Upper lobe of left lung (tissue), 6 donors: ENCODE results near the gene GFOD2. TPM values are rescaled to one million over a fixed set of nuclear protein-coding genes. Genes with fewer than 3 reads are reported as not detected.
A peak's percentile ranks its signal among the peaks of the same experiment; 100 is the strongest.
"Not testable (repeated sequence)": the region's sequence is repeated elsewhere in the genome, so short reads cannot be mapped to it uniquely, and the experiment has no call there.

Source experiments
- ATAC-seq, 2 donors: fragments of 200-7000 bp; cut with Tn5 transposase; one replicate each; pipeline ENCODE4 v1.9.1; 2022; ENCODE audit warnings: mild to moderate bottlenecking in 2 of 2, moderate library complexity in 2 of 2; ENCODE audit not compliant: low FRiP score in 2 of 2
- DNase-seq, 2 donors: peaks; one replicate each; pipeline ENCODE4 v3.0.0-alpha.2; 2019 to 2020
- H3K27ac ChIP-seq, 4 donors: fragments of 200-600 bp; sonication (generic); one replicate each; pipeline ENCODE4 v1.5.1; 2016 to 2019
- H3K27me3 ChIP-seq, 4 donors: fragments of 200-600 bp; sonication (generic); one replicate each; pipeline ENCODE4 v1.5.1; 2017 to 2019
- H3K36me3 ChIP-seq, 4 donors: fragments of 200-600 bp; sonication (generic); one replicate each; pipeline ENCODE4 v1.5.1; 2016 to 2019
- H3K4me1 ChIP-seq, 4 donors: fragments of 200-600 bp; sonication (generic); one replicate each; pipeline ENCODE4 v1.5.1; 2018 to 2019
- H3K4me3 ChIP-seq, 4 donors: fragments of 200-600 bp; sonication (generic); one replicate each; pipeline ENCODE4 v1.5.1; 2017 to 2019; ENCODE audit warnings: mild to moderate bottlenecking in 2 of 4, moderate library complexity in 1 of 4
- H3K9me3 ChIP-seq, 4 donors: fragments of 200-600 bp; sonication (generic); one replicate each; pipeline ENCODE4 v1.5.1; 2018 to 2019
- CTCF ChIP-seq, 6 experiments: fragments of 450-650 bp in 4 of 6; fragments of 200-600 bp in 2 of 6; sonication (generic) in 2 of 6; IDR thresholded peaks; one replicate each; pipeline ENCODE4 v1.5.1; 2016 to 2019; ENCODE audit warnings: antibody characterized with exemption in 6 of 6
- EP300 ChIP-seq, 4 donors: sonication (generic); formaldehyde crosslinking; IDR thresholded peaks; one replicate each; pipeline ENCODE4 v1.5.1; 2017; ENCODE audit warnings: antibody characterized with exemption in 4 of 4, control low read depth in 2 of 4
- POLR2A ChIP-seq, 4 donors: fragments of 450-650 bp; IDR thresholded peaks; one replicate each; pipeline ENCODE4 v1.5.1; 2016 to 2017; ENCODE audit warnings: antibody characterized with exemption in 4 of 4, mild to moderate bottlenecking in 2 of 4
- POLR2AphosphoS5 ChIP-seq, 2 donors: sonication (generic); formaldehyde crosslinking; IDR thresholded peaks; one replicate each; pipeline ENCODE4 v1.5.1; 2017; ENCODE audit warnings: antibody characterized with exemption in 2 of 2
- WGBS, 2 donors: methylation state at CpG; one replicate each; pipeline ENCODE4 v1.1.5; 2017 to 2018; 5-methylcytosine and 5-hydroxymethylcytosine counted together
- total RNA-seq, 6 donors: library from RNA; depleted of rRNA in 4 of 6; stranded (reverse); fragments of >200 nt in 4 of 6; gene quantifications; one replicate each; pipeline versions ENCODE4 v1.1.0 to v1.2.1, GENCODE V29; 2016 to 2021
- donor health status: DM: no; HTN: no; CAD: no; lungs with moderate emphysema.
- donor health status: DM: no; HTN: yes; CAD: no; lungs with severe emphysema.

The GFOD2 gene
- total RNA-seq, 6 donors from 2014 or later: 14.3 to 21.0 (median 17.0) TPM

DNA sequence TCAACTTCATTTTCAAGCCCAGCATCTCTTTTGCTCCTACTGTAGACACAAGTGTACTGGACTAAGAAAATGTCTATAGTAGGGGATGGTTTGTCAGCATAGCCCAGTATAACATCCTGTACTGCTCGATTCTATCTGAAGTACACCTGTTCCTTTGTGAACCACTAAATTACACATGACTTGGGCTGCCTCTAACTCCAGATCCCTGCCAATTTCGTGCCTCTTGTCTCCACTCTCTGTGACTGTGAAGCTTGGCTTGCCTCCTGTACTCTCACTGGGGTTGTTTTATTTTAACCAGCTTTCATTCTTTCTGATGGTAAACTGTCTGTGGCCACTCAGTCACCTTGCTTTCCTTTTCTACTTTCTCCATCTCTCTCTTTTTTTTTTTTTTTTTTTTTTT lies 24.5 kb downstream of the GFOD2 start:
- Histone ChIP-seq H3K27ac (no peak overlapping the region), H3K36me3 (peaks cover 0 to 5% (median 0%) of the 10 kb centered on the region in 4 donors), H3K4me1 (no peaks in the 10 kb centered on the region), H3K9me3 (peaks cover 0 to 3% (median 0%) of the 10 kb centered on the region in 4 donors), H3K27me3 (no peaks in the 10 kb centered on the region), H3K4me3 (no peak overlapping the region)
- DNase-seq (no peak), ATAC-seq (no peak)
- WGBS, 2 donors: 52 to 55% methylated on average over 2 of the region's 2 CpGs
- no peak for TF ChIP-seq CTCF (IDR thresholded peaks at IDR 0.05)
- no peak for TF ChIP-seq POLR2A (IDR thresholded peaks at IDR 0.05)
- TF ChIP-seq POLR2AphosphoS5 (IDR thresholded peaks at IDR 0.05): no peak
- TF ChIP-seq EP300 (IDR thresholded peaks at IDR 0.05): no peak

DNA sequence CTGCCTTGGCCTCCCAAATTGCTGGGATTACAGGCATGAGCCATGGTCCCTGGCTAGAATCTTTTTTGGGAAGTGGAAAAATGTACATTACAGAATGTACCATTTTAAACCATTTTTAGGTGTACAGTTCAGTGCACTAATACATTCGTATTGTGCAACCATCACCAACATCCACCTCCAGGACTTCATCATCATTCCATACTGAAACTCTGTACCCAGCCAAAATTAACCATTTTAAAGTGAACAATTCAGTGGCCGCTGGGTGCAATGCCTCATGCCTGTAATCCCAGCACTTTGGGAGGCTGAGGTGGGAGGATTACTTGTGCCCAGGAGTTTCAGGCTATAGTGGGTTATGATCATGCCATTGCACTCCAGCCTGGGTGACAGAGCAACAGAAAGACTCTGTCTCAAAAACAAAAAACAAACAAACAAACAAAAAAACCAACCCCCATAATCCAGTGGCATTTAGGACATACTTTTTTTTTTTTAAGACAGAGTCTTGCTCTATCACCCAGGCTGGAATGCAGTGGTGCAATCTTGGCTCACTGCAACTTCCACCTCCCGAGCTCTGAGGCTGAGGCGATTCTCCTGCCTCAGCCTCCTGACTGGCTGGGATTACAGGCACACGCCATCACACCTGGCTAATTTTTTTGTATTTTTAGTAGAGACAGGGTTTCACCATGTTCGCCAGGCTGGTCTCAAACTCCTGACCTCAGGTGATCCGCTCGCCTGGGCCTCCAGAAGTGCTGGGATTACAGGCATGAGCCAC lies 25.4 kb downstream of the GFOD2 start:
- 84 to 89% methylated on average over 8 of the region's 8 CpGs for WGBS, 2 donors
- not testable (repeated sequence) for DNase-seq

DNA sequence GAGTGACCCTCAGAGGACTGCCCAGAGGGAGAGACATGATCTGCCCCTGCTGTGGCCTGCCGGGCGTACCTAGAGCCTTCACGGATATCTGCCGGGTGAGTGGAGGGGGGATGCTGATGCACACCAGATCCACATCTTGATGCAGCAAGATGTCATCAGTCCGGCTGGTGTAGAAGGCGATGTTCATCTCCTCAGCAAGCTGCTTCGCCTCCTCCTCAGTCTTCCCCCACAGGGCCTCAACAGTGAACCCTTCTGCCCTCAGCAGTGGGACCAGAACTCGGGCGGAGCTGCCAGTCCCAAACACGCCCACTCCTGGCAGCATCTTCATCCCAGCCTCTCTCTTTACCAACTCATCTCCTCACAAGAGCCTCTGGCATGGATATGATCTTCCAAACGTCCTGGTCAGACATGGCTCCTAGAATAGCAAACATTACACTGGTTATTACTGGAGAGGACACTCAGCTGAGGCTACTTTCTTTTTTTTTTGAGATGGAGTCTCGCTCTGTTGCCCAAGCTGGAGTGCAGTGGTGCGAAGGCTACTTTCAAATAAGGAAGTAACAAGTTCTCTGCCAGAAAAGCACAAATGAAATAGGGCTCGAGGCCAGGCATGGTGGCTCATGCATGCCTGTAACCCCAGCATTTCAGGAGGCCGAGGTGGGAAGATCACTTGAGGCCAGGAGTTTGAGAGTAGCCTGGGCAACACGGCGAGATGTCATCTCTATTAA lies 33.6 kb downstream of the GFOD2 start:
- H3K4me1 ChIP-seq: peaks cover 13 to 28% (median 19%) of the 10 kb centered on the region in 4 donors
- peak in 1 of 2 donors; percentile 29 for DNase-seq
- WGBS, 2 donors: 83 to 86% methylated on average over 15 to 17 of the region's 17 CpGs
- peak overlapping the region; percentile 60 to 90 (median 72) for H3K27ac ChIP-seq
- H3K36me3 ChIP-seq: peaks cover 2 to 25% (median 5%) of the 10 kb centered on the region in 4 donors
- no peaks in the 10 kb centered on the region for H3K27me3 ChIP-seq
- TF ChIP-seq POLR2A (IDR thresholded peaks at IDR 0.05): no peak
- no peak for TF ChIP-seq POLR2AphosphoS5 (IDR thresholded peaks at IDR 0.05)
- TF ChIP-seq EP300 (IDR thresholded peaks at IDR 0.05): no peak
- TF ChIP-seq CTCF (IDR thresholded peaks at IDR 0.05): no peak
- ATAC-seq: peak in 1 of 2 donors; percentile 56
- H3K4me3 ChIP-seq: no peak overlapping the region
- H3K9me3 ChIP-seq: no peaks in the 10 kb centered on the region

More for the DNA sequence above, 25.4 kb downstream of the GFOD2 start:
- not testable (repeated sequence) for H3K27ac ChIP-seq, H3K36me3 ChIP-seq, ATAC-seq, H3K4me3 ChIP-seq, H3K27me3 ChIP-seq, H3K4me1 ChIP-seq, H3K9me3 ChIP-seq

DNA sequence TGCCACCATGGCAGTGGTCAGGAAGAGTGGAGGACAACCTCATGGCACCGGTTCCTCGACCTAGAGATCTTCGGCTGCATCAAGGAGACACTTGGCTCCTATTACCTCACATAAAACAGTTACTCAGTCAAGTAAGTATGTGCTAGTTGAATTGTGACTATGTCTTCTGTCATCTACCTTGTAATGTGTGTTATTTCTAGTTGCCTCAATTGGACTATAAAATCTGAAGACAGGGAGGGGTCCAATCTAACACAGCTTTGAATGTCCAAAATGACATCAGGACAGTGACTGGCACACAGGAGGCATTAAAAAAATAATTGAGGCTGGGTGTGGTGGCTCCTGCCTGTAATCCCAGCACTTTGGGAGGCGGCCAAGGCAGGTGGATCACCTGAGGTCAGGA lies 35.3 kb downstream of the GFOD2 start:
- 92 to 100% methylated on average over 3 to 4 of the region's 4 CpGs for WGBS, 2 donors
- H3K27me3 ChIP-seq: no peaks in the 10 kb centered on the region
- H3K4me1 ChIP-seq: peaks cover 13 to 28% (median 19%) of the 10 kb centered on the region in 4 donors
- TF ChIP-seq POLR2A (IDR thresholded peaks at IDR 0.05) (no peak), EP300 (IDR thresholded peaks at IDR 0.05) (no peak), POLR2AphosphoS5 (IDR thresholded peaks at IDR 0.05) (no peak)
- H3K4me3 ChIP-seq: no peak overlapping the region
- ATAC-seq (no peak), DNase-seq (no peak)
- H3K27ac ChIP-seq: peak overlapping the region in 3 of 4 donors; percentile 60 to 90 (median 77)
- H3K9me3 ChIP-seq: no peaks in the 10 kb centered on the region
- H3K36me3 ChIP-seq: peaks cover 2 to 29% (median 5%) of the 10 kb centered on the region in 4 donors

DNA sequence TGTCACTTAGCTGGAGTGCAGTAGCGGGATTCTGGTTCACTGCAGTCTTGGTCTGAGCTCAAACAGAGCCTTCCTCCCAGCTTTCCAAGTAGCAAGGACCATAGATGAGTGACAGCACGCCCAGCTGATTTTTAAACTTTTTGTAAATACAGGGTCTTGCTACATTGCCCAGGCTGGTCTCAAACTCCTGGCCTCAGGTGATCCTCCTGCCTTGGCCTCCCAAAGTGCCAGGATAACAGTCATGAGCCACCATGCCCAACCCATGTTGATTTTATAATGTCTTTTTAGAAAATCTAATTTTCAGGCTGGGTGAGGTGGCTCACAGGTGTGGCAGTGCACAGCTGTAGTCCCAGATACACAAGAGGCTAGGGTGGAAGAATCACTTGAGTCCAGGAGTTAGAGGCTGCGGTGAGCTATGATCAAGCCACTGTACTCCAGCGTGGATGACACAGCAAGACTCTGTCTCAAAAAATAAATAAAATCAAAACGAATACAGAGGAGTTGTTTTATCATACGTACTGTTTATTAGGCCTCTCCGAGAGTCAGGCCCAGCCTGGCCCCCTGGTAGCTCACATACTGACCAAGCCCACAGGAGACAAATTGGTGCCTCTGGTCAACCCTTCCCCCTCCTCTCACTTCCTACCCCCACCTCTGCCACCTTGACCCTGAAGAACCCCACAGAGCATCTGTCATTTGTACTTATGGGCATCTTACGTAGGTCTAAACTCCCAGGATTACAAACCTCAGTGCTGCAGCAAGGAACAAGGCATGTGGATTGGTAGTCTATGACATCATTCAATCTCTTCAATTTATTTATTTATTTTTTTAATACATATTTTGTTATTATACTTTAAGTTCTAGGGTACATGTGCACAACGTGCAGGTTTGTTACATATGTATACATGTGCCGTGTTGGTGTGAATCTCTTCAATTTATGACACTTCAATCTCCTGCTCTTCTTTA lies 38.9 kb downstream of the GFOD2 start:
- Histone ChIP-seq H3K27ac (no peak overlapping the region), H3K4me1 (peaks cover 19 to 27% (median 24%) of the 10 kb centered on the region in 4 donors), H3K27me3 (no peaks in the 10 kb centered on the region), H3K9me3 (no peaks in the 10 kb centered on the region), H3K36me3 (peaks cover 2 to 26% (median 5%) of the 10 kb centered on the region in 4 donors), H3K4me3 (no peak overlapping the region)
- DNase-seq (no peak), ATAC-seq (no peak)
- 95% methylated on average over 10 of the region's 10 CpGs for WGBS, 2 donors
- TF ChIP-seq POLR2A (IDR thresholded peaks at IDR 0.05): no peak
- no peak for TF ChIP-seq EP300 (IDR thresholded peaks at IDR 0.05)
- no peak for TF ChIP-seq POLR2AphosphoS5 (IDR thresholded peaks at IDR 0.05)
- no peak for TF ChIP-seq CTCF (IDR thresholded peaks at IDR 0.05)
